Activated CD4-positive, alpha-beta T cell treated with anti-CD3 and anti-CD28 coated beads for 24 hours (primary cell): Measurements from ENCODE around the gene IFITM10.

Experiments used
- DNase-seq, 2 donors: peaks; one replicate each; pipeline ENCODE4 v3.0.0-alpha.2; 2020; ENCODE audit warnings: low read depth in 2 of 2

The IFITM10 gene

GRCh38 chr11:1750481-1750839 lies at the start of gene IFITM10:
Gene IFITM10, minus strand, starts transcription at chr11:1750595. Its CDS starts 153 bp downstream, at chr11:1750442.
- no peak for DNase-seq

GRCh38 chr11:1797391-1798125 lies 47.2 kb upstream of the IFITM10 start:
- DNase-seq = no peak

GRCh38 chr11:1796413-1797011 lies 46.1 kb upstream of the IFITM10 start:
- DNase-seq = no peak

GRCh38 chr11:1793081-1793480 lies 42.7 kb upstream of the IFITM10 start:
- DNase-seq = no peak

- DNase-seq = no peak
These were observed 42.1 kb upstream of the IFITM10 start for GRCh38 chr11:1792461-1792860.

- DNase-seq = no peak
These were observed 41.5 kb upstream of the IFITM10 start for GRCh38 chr11:1791912-1792311.

GRCh38 chr11:1786466-1786865 lies 36.1 kb upstream of the IFITM10 start:
- DNase-seq = no peak

- no peak for DNase-seq
These were observed 35.5 kb upstream of the IFITM10 start for GRCh38 chr11:1785749-1786413.

- DNase-seq = no peak
These were observed 34.6 kb upstream of the IFITM10 start for GRCh38 chr11:1784761-1785650.

- no peak for DNase-seq
These were observed 33.5 kb upstream of the IFITM10 start for GRCh38 chr11:1783725-1784529.

- no peak for DNase-seq
These were observed 32.7 kb upstream of the IFITM10 start for GRCh38 chr11:1782831-1783724.

- DNase-seq = no peak
These were observed 31.7 kb upstream of the IFITM10 start for GRCh38 chr11:1782031-1782590.

GRCh38 chr11:1781593-1781975 lies 31.2 kb upstream of the IFITM10 start:
- DNase-seq = no peak

GRCh38 chr11:1780700-1781592 lies 30.6 kb upstream of the IFITM10 start:
- no peak for DNase-seq

- DNase-seq = no peak
These were observed 29.7 kb upstream of the IFITM10 start for GRCh38 chr11:1779806-1780699.

- DNase-seq = no peak
These were observed 28.8 kb upstream of the IFITM10 start for GRCh38 chr11:1779034-1779805.
